Colonic mucosa (tissue), 4 donors: ENCODE measurements around the gene ANK3. TPM values are rescaled to one million over a fixed set of nuclear protein-coding genes. Genes with fewer than 3 reads are reported as not detected.

Experiments
- DNase-seq: peaks from one replicate; pipeline ENCODE4 v3.0.0-alpha.2; 2020
- H3K27ac ChIP-seq: fragments of 200-600 bp; one replicate; pipeline ENCODE4 v1.8.0; 2021
- H3K27me3 ChIP-seq: fragments of 200-600 bp; one replicate; pipeline ENCODE4 v1.8.0; 2021
- H3K36me3 ChIP-seq: fragments of 200-600 bp; one replicate; pipeline ENCODE4 v1.8.0; 2021
- H3K4me1 ChIP-seq: fragments of 200-600 bp; one replicate; pipeline ENCODE4 v1.8.0; 2021; ENCODE audit warnings: mild to moderate bottlenecking
- H3K4me3 ChIP-seq: fragments of 200-600 bp; one replicate; pipeline ENCODE4 v1.8.0; 2021
- H3K9ac ChIP-seq, 2 donors: one replicate each; pipeline ENCODE4 v1.7.0; 2013; ENCODE audit warnings: control low read depth in 2 of 2, low read depth in 2 of 2, low read length in 2 of 2
- H3K9me3 ChIP-seq: fragments of 200-600 bp; one replicate; pipeline ENCODE4 v1.8.0; 2021
- CTCF ChIP-seq: fragments of 200-600 bp; IDR thresholded peaks from one replicate; pipeline ENCODE4 v1.8.0; 2022; ENCODE audit warnings: antibody characterized with exemption, mild to moderate bottlenecking
- intact Hi-C: fragments of 100-400 bp; cut with DNase I; formaldehyde crosslinking; loops from one replicate; pipeline ENCODE4 v1.14.1; 2022
- total RNA-seq, 2 donors: library from RNA; stranded (reverse); fragmentation: NEBNext Ultra II Directional in 1 of 2; extraction: Animal tissue kit (Norgen Biotek cat#: 25700) in 1 of 2; gene quantifications; one replicate each; pipeline ENCODE4 v1.2.1, GENCODE V29; 2021
- donor health status: healthy.
- donor health status: DM: no; HTN: no; CAD: no.
- donor health status: DM: no; HTN: no; CAD: no.

Gene ANK3
- total RNA-seq, 2 donors from 2014 or later = 34.6 to 82.8 TPM

DNA sequence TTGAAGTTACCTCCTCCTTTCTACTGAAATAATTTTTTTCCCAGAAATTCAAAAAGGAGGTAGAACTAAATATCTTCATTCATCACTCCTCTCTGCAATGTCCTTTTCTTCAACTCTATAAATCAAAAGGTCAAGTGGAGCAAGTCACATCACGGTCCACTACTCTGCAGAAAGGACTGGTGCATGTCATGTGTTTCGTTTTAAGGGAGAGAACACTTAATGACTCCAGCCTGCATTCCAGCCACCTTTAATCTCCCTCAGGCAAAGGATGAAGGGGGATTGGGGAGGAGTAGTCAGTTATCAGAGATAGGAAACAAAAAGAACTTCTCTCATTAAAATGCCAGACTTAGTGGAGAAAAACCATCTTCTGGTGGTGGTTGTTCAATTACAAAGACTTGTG lies 78.9 kb downstream of the ANK3 start:
- no peak overlapping the region for H3K4me3 ChIP-seq
- DNase-seq = no peak
- H3K4me1 ChIP-seq = no peaks in the 10 kb centered on the region
- intact Hi-C loops = no loop called here
- H3K27me3 ChIP-seq = no peaks in the 10 kb centered on the region
- H3K9me3 ChIP-seq = no peaks in the 10 kb centered on the region
- H3K9ac ChIP-seq = no peak overlapping the region
- TF ChIP-seq CTCF = no peak
- no peaks in the 10 kb centered on the region for H3K36me3 ChIP-seq
- no peak overlapping the region for H3K27ac ChIP-seq

GRCh38 chr10:60309891-60310290 lies 79.8 kb downstream of the ANK3 start:
- H3K4me3 ChIP-seq = no peak overlapping the region
- no peaks in the 10 kb centered on the region for H3K27me3 ChIP-seq
- TF ChIP-seq CTCF = no peak
- no peaks in the 10 kb centered on the region for H3K9me3 ChIP-seq
- intact Hi-C loops = no loop called here
- H3K36me3 ChIP-seq = no peaks in the 10 kb centered on the region
- no peak for DNase-seq
- H3K9ac ChIP-seq = no peak overlapping the region
- H3K4me1 ChIP-seq = no peaks in the 10 kb centered on the region
- H3K27ac ChIP-seq = no peak overlapping the region

GRCh38 chr10:60309371-60309770 lies 80.3 kb downstream of the ANK3 start:
- Histone ChIP-seq H3K27me3 (no peaks in the 10 kb centered on the region), H3K9me3 (no peaks in the 10 kb centered on the region), H3K36me3 (no peaks in the 10 kb centered on the region), H3K9ac (no peak overlapping the region), H3K4me3 (no peak overlapping the region), H3K4me1 (no peaks in the 10 kb centered on the region), H3K27ac (no peak overlapping the region)
- DNase-seq = no peak
- TF ChIP-seq CTCF = no peak
- intact Hi-C loops = no loop called here

GRCh38 chr10:60305380-60305892 lies 84.2 kb downstream of the ANK3 start:
- no peak for TF ChIP-seq CTCF
- no peaks in the 10 kb centered on the region for H3K9me3 ChIP-seq
- H3K36me3 ChIP-seq = no peaks in the 10 kb centered on the region
- intact Hi-C loops = no loop called here
- H3K27ac ChIP-seq = no peak overlapping the region
- H3K4me3 ChIP-seq = no peak overlapping the region
- H3K9ac ChIP-seq = no peak overlapping the region
- H3K4me1 ChIP-seq = no peaks in the 10 kb centered on the region
- DNase-seq = no peak
- no peaks in the 10 kb centered on the region for H3K27me3 ChIP-seq

DNA sequence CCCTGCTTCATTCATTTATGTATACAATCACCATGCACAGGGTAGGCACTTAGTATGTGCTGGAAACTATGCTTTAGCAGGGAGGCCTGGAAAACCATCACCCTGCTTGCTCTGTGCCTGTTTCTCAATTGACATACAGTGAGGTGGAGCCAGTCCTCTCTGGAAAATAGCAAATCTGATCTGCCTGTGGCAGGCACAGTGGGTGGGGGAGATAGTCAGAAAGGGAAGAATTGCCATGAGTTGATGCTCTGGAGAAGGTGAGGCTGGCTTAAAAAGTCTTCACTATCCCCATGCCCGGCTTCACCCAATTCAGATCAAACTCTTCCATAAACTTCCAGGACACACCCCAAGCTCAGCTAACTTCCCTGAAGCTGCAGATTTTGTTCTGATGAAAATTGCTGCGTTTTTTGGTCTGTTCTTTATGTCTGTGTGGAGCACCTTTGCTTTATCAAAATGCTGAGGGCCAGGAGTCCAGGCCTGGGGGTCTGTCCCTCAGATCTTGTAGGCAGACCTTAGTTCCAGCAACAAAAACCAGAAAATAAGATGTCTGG lies 84.8 kb downstream of the ANK3 start:
- H3K9me3 ChIP-seq = no peaks in the 10 kb centered on the region
- intact Hi-C loops = no loop called here
- TF ChIP-seq CTCF = no peak
- no peaks in the 10 kb centered on the region for H3K4me1 ChIP-seq
- H3K4me3 ChIP-seq = no peak overlapping the region
- H3K9ac ChIP-seq = no peak overlapping the region
- H3K27ac ChIP-seq = no peak overlapping the region
- no peaks in the 10 kb centered on the region for H3K27me3 ChIP-seq
- no peaks in the 10 kb centered on the region for H3K36me3 ChIP-seq
- DNase-seq = no peak
